GM18517 (cell line): ENCODE results near the gene RPN2.

Source experiments
- ATAC-seq: cut with Tn5 transposase; IDR thresholded peaks from one replicate; pipeline ENCODE4 v1.9.1; 2021; ENCODE audit warnings: mild to moderate bottlenecking, moderate library complexity; ENCODE audit not compliant: unreplicated experiment

The RPN2 gene

GRCh38 chr20:37238935-37239451 is 59.9 kb downstream of the RPN2 start:
- ATAC-seq, result no peak

- no peak for ATAC-seq
Observed at GRCh38 chr20:37240337-37241067, 61.4 kb downstream of the RPN2 start.

GRCh38 chr20:37242503-37242902 is 63.4 kb downstream of the RPN2 start:
- no peak for ATAC-seq

- no peak for ATAC-seq
Observed at GRCh38 chr20:37243076-37243936, 64.2 kb downstream of the RPN2 start.

- no peak for ATAC-seq
Observed at GRCh38 chr20:37243937-37244571, 64.9 kb downstream of the RPN2 start.

- ATAC-seq, result no peak
Observed at GRCh38 chr20:37244572-37244957, 65.4 kb downstream of the RPN2 start.

GRCh38 chr20:37245216-37246150 is 66.4 kb downstream of the RPN2 start:
- no peak for ATAC-seq

GRCh38 chr20:37246736-37247135 is 67.6 kb downstream of the RPN2 start:
- no peak for ATAC-seq

- no peak for ATAC-seq
Observed at GRCh38 chr20:37247547-37247946, 68.4 kb downstream of the RPN2 start.

GRCh38 chr20:37249304-37249703 is 70.2 kb downstream of the RPN2 start:
- ATAC-seq, result no peak

GRCh38 chr20:37251825-37252477 is 72.8 kb downstream of the RPN2 start:
- ATAC-seq, result no peak

GRCh38 chr20:37253087-37253486 is 74.0 kb downstream of the RPN2 start:
- ATAC-seq, result no peak

- no peak for ATAC-seq
Observed at GRCh38 chr20:37254114-37254878, 75.2 kb downstream of the RPN2 start.

GRCh38 chr20:37256286-37256685 is 77.2 kb downstream of the RPN2 start:
- ATAC-seq, result no peak

- no peak for ATAC-seq
Observed at GRCh38 chr20:37257530-37257929, 78.4 kb downstream of the RPN2 start.

GRCh38 chr20:37257988-37258387 is 78.9 kb downstream of the RPN2 start:
- ATAC-seq, result no peak

- ATAC-seq, result no peak
Observed at GRCh38 chr20:37259031-37259430, 79.9 kb downstream of the RPN2 start.

- ATAC-seq, result no peak
Observed at GRCh38 chr20:37259865-37260264, 80.7 kb downstream of the RPN2 start.

- no peak for ATAC-seq
Observed at GRCh38 chr20:37260923-37261322, 81.8 kb downstream of the RPN2 start.
